GM18867 (cell line): ENCODE measurements around the gene ARL5C.
A peak's percentile ranks its signal among the peaks of the same experiment; 100 is the strongest.
"Not testable (repeated sequence)": the region's sequence is repeated elsewhere in the genome, so short reads cannot be mapped to it uniquely, and the experiment has no call there.

Source experiments
- ATAC-seq: cut with Tn5 transposase; IDR thresholded peaks from one replicate; pipeline ENCODE4 v1.9.1; 2021; ENCODE audit warnings: mild to moderate bottlenecking, moderate library complexity; ENCODE audit not compliant: unreplicated experiment

The ARL5C gene

GRCh38 chr17:39169101-39169500 lies 3.1 kb upstream of the ARL5C start:
- no peak for ATAC-seq

DNA sequence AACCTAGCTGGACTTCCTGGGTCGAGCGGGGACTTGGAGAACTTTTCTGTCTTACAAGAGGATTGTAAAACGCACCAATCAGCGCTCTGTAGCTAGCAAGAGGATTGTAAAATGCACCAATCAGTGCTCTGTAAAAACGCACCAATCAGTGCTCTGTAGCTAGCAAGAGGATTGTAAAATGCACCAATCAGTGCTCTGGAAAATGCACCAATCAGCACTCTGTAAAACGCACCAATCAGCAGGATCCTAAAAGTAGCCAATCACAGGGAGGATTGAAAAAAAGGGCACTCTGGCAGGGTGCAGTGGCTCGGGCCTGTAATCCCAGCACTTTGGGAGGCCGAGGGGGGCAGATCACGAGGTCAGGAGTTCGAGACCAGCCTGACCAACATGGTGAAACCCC lies 2.5 kb upstream of the ARL5C start:
- not testable (repeated sequence) for ATAC-seq

- ATAC-seq = no peak
Measured at GRCh38 chr17:39167476-39167875, 1.5 kb upstream of the ARL5C start.

DNA sequence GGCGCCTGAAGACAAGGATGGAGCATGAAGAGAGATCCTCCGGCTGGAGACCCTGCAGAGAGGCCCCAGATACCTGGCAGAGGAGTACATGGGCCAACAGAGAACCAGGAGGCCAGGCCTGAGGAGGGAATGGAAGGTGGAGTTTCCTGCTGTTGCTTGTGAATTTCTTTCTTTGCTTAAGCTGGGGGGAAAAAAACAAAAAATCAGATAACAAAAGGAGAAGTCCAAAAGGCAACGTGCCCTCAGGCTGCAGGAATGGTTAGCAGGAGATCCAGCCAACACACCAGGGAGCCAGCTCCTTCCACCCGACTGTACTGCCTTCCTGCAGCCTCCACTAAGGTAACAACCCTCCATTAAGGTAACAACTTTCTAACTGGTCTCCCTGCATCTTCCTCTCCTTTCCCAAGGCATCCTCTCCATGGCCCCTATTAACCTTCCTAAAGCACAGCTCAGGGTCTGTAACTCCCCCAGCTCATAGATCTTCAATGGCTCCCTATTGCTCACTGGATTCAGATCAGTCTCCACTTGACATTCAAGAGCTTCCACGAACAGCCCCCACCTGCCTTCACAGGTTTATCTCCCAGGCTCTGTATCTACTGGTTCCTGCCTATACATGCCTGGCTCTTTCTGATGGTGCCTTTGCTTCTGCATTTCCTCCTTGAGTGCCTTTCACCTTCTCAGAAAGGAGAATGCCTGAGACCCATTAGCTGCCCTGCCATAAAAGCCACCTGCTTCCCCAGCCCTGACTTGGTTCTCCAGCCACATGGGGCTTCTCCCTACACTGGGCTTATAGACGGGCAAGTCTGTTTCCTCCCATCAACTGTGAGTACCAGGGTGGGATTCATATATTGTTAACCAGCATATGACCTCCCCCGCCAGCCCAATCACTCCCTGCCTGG lies 725 bp upstream of the ARL5C start:
- no peak for ATAC-seq

- ATAC-seq = no peak
Measured at GRCh38 chr17:39165178-39165840, 652 bp downstream of the ARL5C start.

- ATAC-seq = no peak
Measured at GRCh38 chr17:39164675-39165143, 1.3 kb downstream of the ARL5C start.

DNA sequence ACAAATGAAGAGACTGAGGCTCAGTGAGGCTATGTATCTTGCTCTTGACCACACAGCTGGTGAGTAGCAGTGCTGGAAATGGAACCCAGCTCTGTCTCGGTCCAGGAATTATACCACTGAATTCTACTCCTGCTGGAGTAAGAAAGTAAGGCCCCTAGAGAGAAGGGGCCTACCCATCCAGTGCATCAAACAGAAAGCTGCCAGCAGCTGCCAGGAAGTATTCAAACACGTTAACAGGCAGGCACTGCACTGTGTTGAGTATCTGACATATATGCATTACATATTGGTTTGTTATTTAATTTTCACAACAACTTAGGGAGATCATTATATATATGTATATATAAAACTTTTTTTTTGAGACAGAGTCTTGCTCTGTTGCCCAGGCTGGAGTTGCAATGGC lies 4.0 kb downstream of the ARL5C start:
- no peak for ATAC-seq

- ATAC-seq = no peak
Measured at GRCh38 chr17:39158623-39159022, 7.3 kb downstream of the ARL5C start.

DNA sequence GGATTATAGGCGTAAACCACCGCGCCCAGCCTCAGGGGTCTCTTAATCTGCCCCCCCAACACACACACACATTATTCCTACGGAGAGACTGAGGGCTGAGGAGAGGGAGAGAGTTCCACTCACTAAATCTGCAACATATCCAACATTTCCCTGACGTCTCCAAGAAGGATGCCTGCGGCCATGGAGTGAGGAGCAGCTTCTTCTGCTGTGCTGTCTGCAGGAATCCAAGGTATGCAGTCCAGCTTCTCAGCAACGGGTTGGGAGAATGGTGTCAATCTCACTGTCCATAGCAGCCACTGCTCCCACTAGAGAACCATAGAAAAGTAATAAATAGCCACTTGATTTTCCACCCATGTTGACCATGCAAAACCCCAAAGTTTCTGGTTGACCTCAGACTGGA lies 9.5 kb downstream of the ARL5C start:
- no peak for ATAC-seq

DNA sequence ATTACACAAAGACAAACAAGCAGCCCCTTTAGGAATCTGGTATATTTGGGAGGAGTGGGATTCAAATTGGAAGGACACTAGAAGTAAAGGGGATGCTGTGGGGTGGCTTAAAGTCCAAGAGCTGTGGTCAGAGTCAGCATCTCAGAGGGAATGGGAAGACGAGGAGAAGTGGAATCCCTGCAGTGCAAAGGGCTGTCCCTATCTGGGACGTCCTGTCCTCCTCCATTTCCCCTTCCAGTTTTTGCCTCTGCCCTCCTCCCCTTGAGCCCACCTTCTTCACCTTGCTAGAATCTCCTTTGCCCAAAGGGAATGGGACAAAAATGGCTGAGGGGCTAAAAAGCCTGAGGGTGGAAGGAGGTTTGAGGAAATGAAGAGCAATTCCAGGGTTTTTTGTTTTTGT lies 10.3 kb downstream of the ARL5C start:
- no peak for ATAC-seq

DNA sequence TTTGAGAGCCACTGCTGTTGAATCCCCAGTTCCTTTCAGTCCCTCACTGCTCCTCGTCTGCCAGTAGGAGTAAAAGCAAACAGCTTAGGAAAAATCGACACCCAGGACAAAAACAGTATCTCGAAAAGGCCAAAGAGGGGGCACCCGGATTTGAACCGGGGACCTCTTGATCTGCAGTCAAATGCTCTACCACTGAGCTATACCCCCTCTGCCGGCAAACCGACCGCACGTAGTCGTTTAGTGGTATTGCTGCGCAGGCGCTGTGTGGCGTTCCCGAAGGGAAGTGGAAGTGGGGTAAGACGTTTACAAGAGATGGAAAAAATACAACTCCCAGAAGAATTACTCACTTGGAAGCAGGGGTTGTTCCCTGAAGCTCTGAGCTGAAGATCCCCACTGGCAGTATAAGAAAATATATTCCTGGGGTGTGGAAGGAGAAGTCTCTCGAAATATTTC lies 12.3 kb downstream of the ARL5C start:
- ATAC-seq = peak; percentile 52

GRCh38 chr17:39151943-39152818 lies 13.8 kb downstream of the ARL5C start:
- ATAC-seq = no peak

- no peak for ATAC-seq
Measured at GRCh38 chr17:39151150-39151942, 14.6 kb downstream of the ARL5C start, which contains the start of gene PLXDC1. Gene PLXDC1, minus strand, starts transcription at chr17:39151637. Its CDS starts 200 bp downstream, at chr17:39151437.

GRCh38 chr17:39150795-39151149 lies 15.2 kb downstream of the ARL5C start:
- ATAC-seq = no peak

DNA sequence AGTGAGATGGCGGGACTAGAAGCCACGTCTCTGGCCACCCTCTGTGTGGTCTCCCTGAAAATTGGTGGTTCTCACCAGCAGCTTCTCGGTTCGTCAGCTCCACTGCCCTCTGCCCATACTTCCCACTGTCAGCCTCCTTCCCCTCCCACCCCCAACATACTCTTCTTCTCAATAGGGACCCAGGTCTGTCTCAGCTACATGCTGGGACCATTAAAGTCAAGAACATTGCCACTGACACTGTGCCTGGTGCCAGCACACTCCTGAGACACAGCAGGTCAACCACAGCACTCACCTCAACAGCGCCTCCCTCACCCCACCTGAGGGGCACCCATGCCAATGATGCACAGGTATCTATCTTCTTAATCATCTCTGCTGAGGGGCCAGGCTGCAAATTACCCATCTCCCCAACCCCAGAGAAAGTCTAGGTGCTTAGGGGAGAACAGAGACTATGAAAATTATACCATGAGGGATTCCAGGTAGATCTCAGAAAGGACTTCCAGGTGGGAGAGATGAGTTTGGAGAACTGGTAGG lies 15.8 kb downstream of the ARL5C start:
- no peak for ATAC-seq

DNA sequence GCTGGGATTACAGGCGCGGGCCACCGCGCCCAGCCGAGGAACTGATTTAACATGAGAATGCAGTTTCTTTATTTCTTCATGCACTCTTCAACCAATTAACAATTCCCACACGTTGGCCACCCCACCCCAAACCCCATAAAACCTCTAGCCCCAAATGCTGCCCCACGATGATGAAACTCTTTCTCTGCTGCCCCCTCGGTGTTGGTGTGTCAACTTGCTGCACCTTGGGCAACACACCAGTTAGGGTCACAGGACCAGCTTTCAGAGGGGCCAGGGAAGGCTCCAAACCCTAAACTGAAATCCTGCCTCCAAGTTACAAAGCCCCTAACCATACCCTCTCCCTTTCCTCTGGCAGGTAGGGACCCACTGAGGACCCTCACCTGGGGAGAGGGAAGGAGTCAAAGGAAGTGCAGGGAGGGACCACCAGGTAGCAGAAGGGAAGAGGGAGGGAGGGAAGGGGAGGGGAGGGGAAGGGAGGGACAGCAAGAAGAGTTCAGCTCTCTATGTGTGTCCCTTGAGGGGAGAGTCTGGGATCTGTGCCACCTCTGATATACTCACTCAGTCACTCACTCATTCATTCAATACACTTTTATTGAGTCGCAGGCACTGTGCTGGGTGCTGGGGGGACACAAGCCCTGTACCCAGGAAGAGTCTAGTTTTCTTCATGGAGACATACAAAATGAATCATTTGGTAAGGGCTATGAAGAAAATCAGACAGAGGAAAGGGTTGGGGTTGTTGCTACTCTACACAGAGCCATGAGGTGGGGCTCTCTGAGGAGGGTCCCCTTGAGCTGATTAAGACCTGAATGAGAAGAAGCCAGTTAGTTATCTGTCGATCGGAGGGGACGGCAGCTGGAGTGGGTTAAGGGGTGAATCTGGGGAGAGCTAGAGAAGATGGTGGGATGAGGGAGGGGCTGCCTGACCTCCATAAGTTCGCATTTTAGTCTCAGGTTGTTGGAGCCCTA lies 18.5 kb downstream of the ARL5C start:
- ATAC-seq = no peak

DNA sequence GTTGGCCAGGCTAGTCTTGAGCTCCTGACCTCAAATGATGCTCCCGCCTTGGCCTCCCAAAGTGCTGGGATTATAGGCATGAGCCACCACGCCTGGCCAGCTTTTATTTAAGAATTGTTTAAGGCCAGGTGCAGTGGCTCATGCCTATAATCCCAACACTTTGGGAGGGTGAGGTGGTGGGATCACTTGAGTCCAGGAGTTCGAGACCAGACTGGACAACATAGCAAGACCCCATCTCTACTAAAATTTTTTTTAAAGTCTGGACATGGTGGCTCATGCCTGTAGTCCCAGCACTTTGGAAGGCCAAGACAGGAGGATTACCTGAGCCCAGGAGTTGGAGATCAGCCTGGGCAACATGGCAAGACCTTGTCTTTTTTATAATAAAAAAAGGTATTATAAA lies 19.7 kb downstream of the ARL5C start:
- no peak for ATAC-seq

DNA sequence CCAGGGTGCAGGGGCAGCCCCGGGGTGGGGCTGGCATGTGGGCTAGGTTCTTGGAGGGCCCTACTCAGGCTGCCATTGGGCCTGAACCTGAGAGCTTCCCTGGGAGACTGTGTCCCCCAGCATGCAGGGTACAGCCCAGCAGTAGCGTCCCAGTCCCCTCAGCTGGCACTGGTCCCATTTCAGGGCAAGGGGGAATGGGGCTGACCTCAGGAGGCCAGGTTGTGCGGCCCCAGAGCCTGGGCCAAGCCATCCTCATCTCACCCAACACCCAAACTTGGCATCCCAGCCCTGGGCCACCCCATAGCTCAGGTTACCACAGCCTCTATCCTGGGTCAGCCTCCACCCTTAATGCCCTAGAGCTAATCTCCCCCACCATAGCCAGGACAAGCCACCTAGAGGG lies 20.8 kb downstream of the ARL5C start:
- no peak for ATAC-seq

DNA sequence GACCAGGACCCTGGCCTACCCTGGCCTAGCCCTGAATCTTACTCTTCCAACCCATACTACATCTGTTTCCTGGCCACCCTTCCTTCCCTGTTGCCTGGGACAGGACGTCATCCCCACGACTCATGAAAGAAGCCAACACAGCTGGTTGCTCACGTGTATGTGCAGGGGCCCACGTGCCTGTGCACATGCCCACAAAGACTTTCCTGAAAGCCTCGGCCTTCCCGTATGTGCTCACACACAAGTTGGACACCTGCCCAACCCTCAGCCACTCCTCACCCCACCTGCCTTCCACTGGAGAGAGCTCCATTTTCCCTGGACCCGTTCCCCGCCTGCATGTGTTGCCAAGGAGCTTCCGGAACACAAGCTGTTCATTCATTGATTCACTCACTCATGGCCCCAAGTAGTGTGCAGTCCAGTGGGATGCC lies 21.5 kb downstream of the ARL5C start:
- no peak for ATAC-seq
